CD4-positive, alpha-beta T cell treated with Interferon alpha-2 for 1 hour (primary cell): Measurements from ENCODE around the gene PFDN1.

Source experiments
- DNase-seq, 2 donors: peaks; one replicate each; pipeline ENCODE4 v3.0.0-alpha.2; 2020 to 2022

PFDN1 gene

GRCh38 chr5:140328036-140328764 lies 25.3 kb upstream of the PFDN1 start:
- DNase-seq = no peak

GRCh38 chr5:140327589-140327988 lies 24.7 kb upstream of the PFDN1 start:
- DNase-seq = no peak

- DNase-seq = no peak
These were observed 22.6 kb upstream of the PFDN1 start for GRCh38 chr5:140325486-140325885.

- no peak for DNase-seq
These were observed 21.8 kb upstream of the PFDN1 start for GRCh38 chr5:140324617-140325241.

- no peak for DNase-seq
These were observed 21.2 kb upstream of the PFDN1 start for GRCh38 chr5:140324041-140324600.

GRCh38 chr5:140322751-140323731 lies 20.1 kb upstream of the PFDN1 start:
- DNase-seq = no peak

- DNase-seq = peak; percentile 27 to 68
These were observed 18.9 kb upstream of the PFDN1 start for GRCh38 chr5:140321796-140322195.

GRCh38 chr5:140319833-140320232 lies 16.9 kb upstream of the PFDN1 start:
- no peak for DNase-seq

GRCh38 chr5:140318792-140319191 lies 15.9 kb upstream of the PFDN1 start:
- no peak for DNase-seq

- no peak for DNase-seq
These were observed 15.0 kb upstream of the PFDN1 start for GRCh38 chr5:140317859-140318258.

GRCh38 chr5:140312791-140313189 lies 9.9 kb upstream of the PFDN1 start:
- no peak for DNase-seq

GRCh38 chr5:140312067-140312790 lies 9.3 kb upstream of the PFDN1 start:
- peak in 1 of 2 donors; percentile 23 for DNase-seq

GRCh38 chr5:140311011-140311467 lies 8.1 kb upstream of the PFDN1 start:
- DNase-seq = no peak

- no peak for DNase-seq
These were observed 7.5 kb upstream of the PFDN1 start for GRCh38 chr5:140310434-140310833.

GRCh38 chr5:140309706-140310249 lies 6.9 kb upstream of the PFDN1 start:
- no peak for DNase-seq

GRCh38 chr5:140305471-140305870 lies 2.6 kb upstream of the PFDN1 start:
- DNase-seq = no peak

- DNase-seq = no peak
These were observed 1.1 kb upstream of the PFDN1 start for GRCh38 chr5:140303966-140304365.

GRCh38 chr5:140301136-140301535 lies 1.8 kb downstream of the PFDN1 start:
- no peak for DNase-seq

- DNase-seq = no peak
These were observed 3.8 kb downstream of the PFDN1 start for GRCh38 chr5:140299056-140299455.

- no peak for DNase-seq
These were observed 4.7 kb downstream of the PFDN1 start for GRCh38 chr5:140298183-140298601.

- DNase-seq = no peak
These were observed 5.6 kb downstream of the PFDN1 start for GRCh38 chr5:140297283-140297682.

- no peak for DNase-seq
These were observed 6.6 kb downstream of the PFDN1 start for GRCh38 chr5:140296289-140296688.
